A549 (cell line): ENCODE data around the gene ZDHHC9. TPM values are rescaled to one million over a fixed set of nuclear protein-coding genes. Genes with fewer than 3 reads are reported as not detected.
A peak's percentile ranks its signal among the peaks of the same experiment; 100 is the strongest.

Source experiments
- ATAC-seq, 2 experiments: fragments of 200-7000 bp in 1 of 2; fragments of >200 bp in 1 of 2; cut with Nextera tagmentation in 1 of 2; cut with Tn5 transposase in 1 of 2; 3 replicates each; pipeline versions ENCODE4 v1.8.0 to v1.9.1; 2018 to 2020; ENCODE audit warnings: mild to moderate bottlenecking in 1 of 2, moderate library complexity in 1 of 2
- CTCF ChIA-PET: fragments of 300-600 bp; sonication (Branson Sonifier 250); formaldehyde crosslinking; extraction: SDS; loops from one replicate; lab custom pipeline; 2021; ENCODE audit warnings: antibody characterized with exemption, inconsistent platforms; lab: Yijun Ruan, JAX
- POLR2A ChIA-PET: fragments of 350-600 bp; formaldehyde crosslinking; extraction: SDS; loops from one replicate; lab custom pipeline; 2021; ENCODE audit warnings: antibody characterized with exemption, inconsistent platforms; lab: Yijun Ruan, JAX
- DNase-seq, 2 experiments: peaks; one replicate each; pipeline versions ENCODE4 v3.0.0 to v3.0.0-alpha.2; 2011 to 2016; ENCODE audit warnings: low read depth in 1 of 2, low spot score in 1 of 2
- FAIRE-seq: peaks from 2 replicates; lab custom pipeline; 2011; peaks lifted over from hg19 to GRCh38; lab: Jason Lieb, UNC
- H3K27ac ChIP-seq, 2 experiments: fragments of >200 bp; sonication (Bioruptor Twin); formaldehyde crosslinking; 3 replicates each; pipeline ENCODE4 v1.5.1; 2016 to 2017
- H3K4me1 ChIP-seq: fragments of >200 bp; sonication (Bioruptor Twin); formaldehyde crosslinking; 3 replicates; pipeline ENCODE4 v1.6.1; 2016
- H3K4me2 ChIP-seq: fragments of >200 bp; sonication (Bioruptor Twin); formaldehyde crosslinking; 3 replicates; pipeline ENCODE4 v1.6.1; 2016
- H3K4me3 ChIP-seq: fragments of >200 bp; sonication (Bioruptor Twin); formaldehyde crosslinking; 3 replicates; pipeline ENCODE4 v1.5.1; 2016
- H3K9me3 ChIP-seq: fragments of >200 bp; sonication (Bioruptor Twin); formaldehyde crosslinking; 3 replicates; pipeline ENCODE4 v1.6.1; 2016
- BCL3 ChIP-seq: fragments of >200 bp; sonication (Bioruptor Twin); formaldehyde crosslinking; IDR thresholded peaks from 3 replicates; pipeline ENCODE4 v1.6.1; 2016
- BHLHE40 ChIP-seq: IDR thresholded peaks from 2 replicates; pipeline ENCODE4 v1.6.1; 2012; ENCODE audit warnings: low read depth, low read length, inconsistent platforms
- CBX2 ChIP-seq: fragments of 200-600 bp; sonication (generic); IDR thresholded peaks from 2 replicates; pipeline ENCODE4 v1.6.1; 2016; ENCODE audit warnings: low read depth, mild to moderate bottlenecking, borderline replicate concordance
- CBX8 ChIP-seq: fragments of 200-600 bp; sonication (generic); IDR thresholded peaks from 2 replicates; pipeline ENCODE4 v1.6.1; 2016
- CEBPB ChIP-seq, 2 experiments: fragments of >200 bp in 1 of 2; sonication (Bioruptor Twin) in 1 of 2; formaldehyde crosslinking in 1 of 2; IDR thresholded peaks; 2 replicates each; pipeline ENCODE4 v1.6.1; 2012 to 2016
- CHD2 ChIP-seq: fragments of 150-350 bp; IDR thresholded peaks from 2 replicates; pipeline ENCODE4 v1.6.1; 2014; ENCODE audit warnings: low read length; ENCODE audit not compliant: partially characterized antibody
- EHF ChIP-seq: fragments of 250-450 bp; sonication (Bioruptor Pico); IDR thresholded peaks from 2 replicates; pipeline ENCODE4 v1.5.0; 2020; ENCODE audit warnings: mild to moderate bottlenecking
- FOSL2 ChIP-seq, 2 experiments: fragments of 450-650 bp in 1 of 2; fragments of >200 bp in 1 of 2; sonication (Bioruptor Twin) in 1 of 2; formaldehyde crosslinking; IDR thresholded peaks; 2 replicates each; pipeline versions ENCODE4 v1.5.0 to v1.6.1; 2016 to 2020; ENCODE audit warnings: mild to moderate bottlenecking in 1 of 2, moderate library complexity in 1 of 2
- HOXB5 ChIP-seq: fragments of 250-450 bp; sonication (Bioruptor Pico); IDR thresholded peaks from 2 replicates; pipeline ENCODE4 v1.5.0; 2020; ENCODE audit warnings: mild to moderate bottlenecking, moderate library complexity
- JUN ChIP-seq, 2 experiments: fragments of >200 bp; sonication (Bioruptor Twin); formaldehyde crosslinking; IDR thresholded peaks; 2 replicates in 1 of 2; 3 replicates in 1 of 2; pipeline ENCODE4 v1.6.1; 2016 to 2017
- KDM5A ChIP-seq: fragments of 200-600 bp; sonication (generic); IDR thresholded peaks from 2 replicates; pipeline ENCODE4 v1.6.1; 2016; ENCODE audit warnings: antibody characterized with exemption, mild to moderate bottlenecking
- MAFK ChIP-seq: fragments of 450-650 bp; IDR thresholded peaks from 2 replicates; pipeline ENCODE4 v1.6.1; 2014; ENCODE audit not compliant: partially characterized antibody
- MYC ChIP-seq: IDR thresholded peaks from 2 replicates; pipeline ENCODE4 v1.6.1; 2012; ENCODE audit warnings: mild to moderate bottlenecking, inconsistent platforms, low read length, improper control_type of control experiment, borderline replicate concordance
- NFE2L2 ChIP-seq: fragments of 150-350 bp; conservative IDR thresholded peaks from 2 replicates; pipeline ENCODE4 v1.6.1; 2014; ENCODE audit warnings: low read length
- PBX3 ChIP-seq: IDR thresholded peaks from 2 replicates; pipeline ENCODE4 v1.6.1; 2012
- RAD21 ChIP-seq, 2 experiments: fragments of >200 bp in 1 of 2; sonication (Bioruptor Twin) in 1 of 2; formaldehyde crosslinking in 1 of 2; IDR thresholded peaks in 1 of 2; conservative IDR thresholded peaks in 1 of 2; 2 replicates in 1 of 2; 3 replicates in 1 of 2; pipeline ENCODE4 v1.6.1; 2012 to 2018; ENCODE audit warnings: inconsistent platforms in 1 of 2
- RCOR1 ChIP-seq: fragments of 150-350 bp; IDR thresholded peaks from 2 replicates; pipeline ENCODE4 v1.6.1; 2014; ENCODE audit warnings: antibody characterized with exemption, low read length, low read depth
- SMC3 ChIP-seq: fragments of >200 bp; sonication (Bioruptor Twin); formaldehyde crosslinking; IDR thresholded peaks from 3 replicates; pipeline ENCODE4 v1.6.1; 2018; ENCODE audit warnings: inconsistent platforms
- TP53 ChIP-seq: fragments of 250-450 bp; sonication (Bioruptor Pico); IDR thresholded peaks from 2 replicates; pipeline ENCODE4 v1.5.0; 2021; ENCODE audit warnings: mild to moderate bottlenecking, moderate library complexity
- USF2 ChIP-seq: fragments of 450-650 bp; IDR thresholded peaks from 2 replicates; pipeline ENCODE4 v1.6.1; 2014; ENCODE audit warnings: antibody characterized with exemption
- ZC3H11A ChIP-seq: fragments of 450-650 bp; IDR thresholded peaks from 2 replicates; pipeline ENCODE4 v1.6.1; 2014; ENCODE audit warnings: antibody characterized with exemption, mild to moderate bottlenecking
- ZFP36 ChIP-seq: fragments of 450-650 bp; IDR thresholded peaks from 2 replicates; pipeline ENCODE4 v1.6.1; 2014; ENCODE audit warnings: borderline replicate concordance; ENCODE audit not compliant: partially characterized antibody
- ZSCAN20 ChIP-seq: fragments of 250-450 bp; sonication (Bioruptor Pico); IDR thresholded peaks from 2 replicates; pipeline ENCODE4 v1.8.0; 2022; ENCODE audit warnings: mild to moderate bottlenecking, moderate library complexity
- WGBS: methylation state at CpG from one replicate; pipeline ENCODE4 v1.1.6; 2017; ENCODE audit errors: missing lambda C conversion rate; 5-methylcytosine and 5-hydroxymethylcytosine counted together
- polyA plus RNA-seq, 4 experiments: library from polyadenylated mRNA; depleted of rRNA in 3 of 4; stranded (reverse); fragments of >200 nt; fragmentation: RNase III in 1 of 4; extraction: RNeasy Plus Mini Kit Qiagen cat#74134 plus additional on column Dnase treatment in 1 of 4; gene quantifications; 2 replicates in 3 of 4; 3 replicates in 1 of 4; pipeline ENCODE4 v1.2.3, GENCODE V29; 2011 to 2017
- TF ChIP-seq, protein P1 (sequence below): fragments of 150-350 bp; IDR thresholded peaks from 2 replicates; pipeline ENCODE4 v1.6.1; 2014; ENCODE audit warnings: low read depth, mild to moderate bottlenecking, low read length

ZDHHC9 gene
- polyA plus RNA-seq, 2 of the 4 experiments (the other 2 are of a cell fraction) = 20.2 to 50.6 TPM

DNA sequence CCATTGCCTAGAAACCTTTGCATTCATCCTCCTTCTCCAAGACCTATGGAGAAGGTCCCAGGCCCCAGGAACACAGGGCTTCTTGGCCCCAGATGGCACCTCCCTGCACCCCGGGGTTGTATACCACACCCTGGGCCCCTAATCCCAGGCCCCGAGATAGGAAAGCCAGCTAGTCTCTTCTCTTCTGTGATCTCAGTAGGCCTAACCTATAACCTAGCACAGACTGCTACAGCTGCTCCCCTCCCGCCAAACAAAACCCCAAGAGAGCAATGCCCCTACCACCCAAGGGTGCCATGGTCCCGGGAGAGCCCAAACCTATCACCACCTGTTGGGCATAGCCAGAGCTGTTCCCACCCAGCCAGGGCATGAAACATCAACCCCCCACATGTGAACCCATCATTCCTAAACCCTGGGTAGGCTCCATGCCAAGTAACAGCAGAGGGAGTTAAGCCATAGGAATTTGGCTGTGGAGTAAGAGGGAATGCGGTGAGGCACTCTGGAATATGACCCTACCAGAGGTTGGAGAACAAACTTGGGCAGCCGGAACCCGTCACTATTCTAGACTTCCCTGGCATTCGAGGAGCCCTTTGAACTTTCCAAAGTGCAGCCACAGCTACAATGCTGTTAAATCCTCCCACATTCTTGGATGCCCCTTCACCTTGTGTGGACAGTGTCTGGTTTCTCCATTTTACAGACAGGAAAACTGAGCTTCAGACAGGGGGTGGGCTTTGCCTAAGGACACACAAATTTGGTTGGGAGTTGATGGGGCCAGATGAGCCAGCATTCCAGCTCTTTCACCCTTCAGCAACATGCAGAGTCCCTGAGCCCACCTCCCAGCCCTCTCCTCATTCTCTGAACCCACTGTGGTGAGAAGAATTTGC lies 74.9 kb downstream of the ZDHHC9 start:
- WGBS = 63% methylated on average over 6 of the region's 8 CpGs
- H3K4me2 ChIP-seq = no peak overlapping the region
- ChIA-PET POLR2A (no interaction called here), CTCF (interaction anchor here (1.1 to 1.5 kb wide), 2 partner anchors 15 to 131 kb away, joined by 3 to 4 read pairs; no protein-coding TSS in a partner anchor)
- H3K4me3 ChIP-seq = no peak overlapping the region
- H3K9me3 ChIP-seq = no peaks in the 10 kb centered on the region
- ATAC-seq (no peak), DNase-seq (no peak), FAIRE-seq (peak; percentile 46)
- H3K4me1 ChIP-seq = no peaks in the 10 kb centered on the region
- no peak overlapping the region for H3K27ac ChIP-seq
- TF ChIP-seq EHF (no peak), FOSL2 (IDR thresholded peaks at IDR 0.05) (no peak), FOSL2 (CRISPR knock-in tag; IDR thresholded peaks at IDR 0.05) (no peak), USF2 (no peak), CBX8 (no peak), BHLHE40 (no peak)

DNA sequence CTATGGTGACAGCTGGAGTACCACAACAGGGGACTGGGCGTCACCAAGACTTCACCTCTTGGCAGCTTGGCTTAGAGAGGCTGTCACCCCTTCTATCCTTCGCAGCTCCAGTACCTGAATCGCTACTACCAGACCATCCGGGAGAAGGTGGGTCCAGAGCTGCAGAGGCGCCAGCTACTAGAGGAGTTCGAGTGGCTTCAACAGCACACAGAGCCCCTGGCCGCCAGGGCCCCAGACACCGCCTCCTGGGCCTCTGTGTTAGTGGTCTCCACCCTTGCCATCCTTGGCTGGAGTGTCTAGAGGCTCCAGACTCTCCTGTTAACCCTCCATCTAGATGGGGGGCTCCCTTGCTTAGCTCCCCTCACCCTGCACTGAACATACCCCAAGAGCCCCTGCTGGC lies 75.5 kb downstream of the ZDHHC9 start:
- no peak for FAIRE-seq

DNA sequence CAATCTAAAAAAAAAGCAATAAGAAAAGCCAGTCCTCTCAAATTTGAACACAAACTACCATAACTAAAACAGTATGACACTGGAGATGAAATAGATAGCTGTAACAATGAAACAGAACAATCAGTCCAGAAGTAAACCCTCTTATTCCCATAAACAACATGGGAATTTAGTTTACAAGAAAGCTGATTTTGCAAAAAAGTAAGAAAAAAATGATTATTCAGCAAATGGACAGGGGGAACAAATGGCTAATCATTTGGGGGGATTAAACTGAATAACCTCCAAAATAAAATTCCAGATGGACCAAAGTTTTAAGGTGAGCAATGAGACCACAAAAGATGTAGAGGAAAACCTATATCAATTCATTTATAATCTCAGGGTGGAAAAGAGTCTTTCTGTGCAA lies 80.0 kb downstream of the ZDHHC9 start:
- no peak overlapping the region for H3K4me2 ChIP-seq
- no peak for ATAC-seq
- no peak overlapping the region for H3K4me3 ChIP-seq
- no peak overlapping the region for H3K27ac ChIP-seq
- TF ChIP-seq MAFK = peak; percentile 77
- TF ChIP-seq, protein P1, sequence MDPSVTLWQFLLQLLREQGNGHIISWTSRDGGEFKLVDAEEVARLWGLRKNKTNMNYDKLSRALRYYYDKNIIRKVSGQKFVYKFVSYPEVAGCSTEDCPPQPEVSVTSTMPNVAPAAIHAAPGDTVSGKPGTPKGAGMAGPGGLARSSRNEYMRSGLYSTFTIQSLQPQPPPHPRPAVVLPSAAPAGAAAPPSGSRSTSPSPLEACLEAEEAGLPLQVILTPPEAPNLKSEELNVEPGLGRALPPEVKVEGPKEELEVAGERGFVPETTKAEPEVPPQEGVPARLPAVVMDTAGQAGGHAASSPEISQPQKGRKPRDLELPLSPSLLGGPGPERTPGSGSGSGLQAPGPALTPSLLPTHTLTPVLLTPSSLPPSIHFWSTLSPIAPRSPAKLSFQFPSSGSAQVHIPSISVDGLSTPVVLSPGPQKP = no peak
- no peak for TF ChIP-seq MYC
- no peak for TF ChIP-seq HOXB5
- no peak for TF ChIP-seq CEBPB (IDR thresholded peaks at IDR 0.05)
- TF ChIP-seq ZSCAN20 = no peak
- no peak for TF ChIP-seq RAD21 (conservative IDR thresholded peaks at IDR 0.05 in 1 of 2, IDR thresholded peaks at IDR 0.05 in 1 of 2)
- TF ChIP-seq JUN (IDR thresholded peaks at IDR 0.05) = no peak
- H3K4me1 ChIP-seq = no peaks in the 10 kb centered on the region
- no peak for DNase-seq
- ChIA-PET POLR2A (no interaction called here), CTCF (interaction anchor here (0.6 to 1.3 kb wide), 3 partner anchors 37 to 1305 kb away, joined by 3 to 4 read pairs (median 3); no protein-coding TSS in a partner anchor)
- no peaks in the 10 kb centered on the region for H3K9me3 ChIP-seq
- FAIRE-seq = no peak

More for the DNA sequence above, 75.5 kb downstream of the ZDHHC9 start:
- DNase-seq (no peak), ATAC-seq (no peak)
- no peaks in the 10 kb centered on the region for H3K4me1 ChIP-seq
- POLR2A ChIA-PET = no interaction called here
- CTCF ChIA-PET = interaction anchor here (1.1 to 1.5 kb wide), 2 partner anchors 15 to 131 kb away, joined by 3 to 4 read pairs; no protein-coding TSS in a partner anchor
- TF ChIP-seq KDM5A (no peak), MAFK (no peak)
- WGBS = 75% methylated on average over 6 of the region's 8 CpGs
- no peaks in the 10 kb centered on the region for H3K9me3 ChIP-seq
- H3K4me3 ChIP-seq = no peak overlapping the region
- no peak overlapping the region for H3K4me2 ChIP-seq
- no peak overlapping the region for H3K27ac ChIP-seq

GRCh38 chrX:129762448-129762847 lies 81.2 kb downstream of the ZDHHC9 start:
- H3K4me1 ChIP-seq = no peaks in the 10 kb centered on the region
- no peak overlapping the region for H3K4me2 ChIP-seq
- H3K9me3 ChIP-seq = no peaks in the 10 kb centered on the region
- no peak for TF ChIP-seq ZC3H11A
- TF ChIP-seq CHD2 = no peak
- TF ChIP-seq RCOR1 = no peak
- no peak for TF ChIP-seq NFE2L2
- TF ChIP-seq BCL3 = no peak
- TF ChIP-seq PBX3 = no peak
- TF ChIP-seq ZFP36 = no peak
- TF ChIP-seq MYC = no peak
- no peak for TF ChIP-seq TP53 (CRISPR knock-in tag)
- TF ChIP-seq SMC3 = no peak
- no peak for TF ChIP-seq CEBPB (IDR thresholded peaks at IDR 0.05)
- no peak for TF ChIP-seq ZSCAN20
- no peak for TF ChIP-seq CBX8
- no peak for TF ChIP-seq CBX2
- DNase-seq (no peak), ATAC-seq (no peak), FAIRE-seq (no peak)
- H3K4me3 ChIP-seq = no peak overlapping the region
- CTCF ChIA-PET = interaction anchor here (1.0 kb wide), 1 partner anchor 9 kb away, joined by 5 read pairs; no protein-coding TSS in a partner anchor
- POLR2A ChIA-PET = no interaction called here
- H3K27ac ChIP-seq = no peak overlapping the region
- WGBS = 100% methylated on average over 3 of the region's 3 CpGs
